Natural killer cell (primary cell): ENCODE measurements around the gene GPX7. TPM values are rescaled to one million over a fixed set of nuclear protein-coding genes. Genes with fewer than 3 reads are reported as not detected.

Experiments
- ATAC-seq, 3 donors: fragments of 150-1000 bp in 2 of 3; fragments of 200-7000 bp in 1 of 3; cut with Tn5 transposase; 1 replicate in 1 of 3; 2 replicates in 2 of 3; pipeline ENCODE4 v1.10.0; 2021; ENCODE audit warnings: mild to moderate bottlenecking in 2 of 3, moderate library complexity in 2 of 3
- DNase-seq, 2 donors: peaks; one replicate each; pipeline versions ENCODE4 v3.0.0 to v3.0.0-alpha.2; 2013 to 2021; ENCODE audit warnings: mixed read lengths in 1 of 2
- H3K27ac ChIP-seq: one replicate; pipeline ENCODE4 v1.5.1; 2013; ENCODE audit warnings: mild to moderate bottlenecking, low read length
- H3K27me3 ChIP-seq: one replicate; pipeline ENCODE4 v1.6.1; 2013; ENCODE audit warnings: low read length; ENCODE audit not compliant: control insufficient read depth, insufficient read depth
- H3K36me3 ChIP-seq: one replicate; pipeline ENCODE4 v1.6.1; 2013; ENCODE audit warnings: low read length; ENCODE audit not compliant: control insufficient read depth, insufficient read depth
- H3K4me1 ChIP-seq: one replicate; pipeline ENCODE4 v1.6.1; 2013; ENCODE audit warnings: low read length; ENCODE audit not compliant: control insufficient read depth, insufficient read depth
- H3K4me3 ChIP-seq: one replicate; pipeline ENCODE4 v1.5.1; 2013; ENCODE audit warnings: low read length
- H3K9me3 ChIP-seq: one replicate; pipeline ENCODE4 v1.6.1; 2013; ENCODE audit warnings: low read length; ENCODE audit not compliant: control insufficient read depth, insufficient read depth
- H3K27ac Mint-ChIP-seq, 2 donors: one replicate each; pipeline ENCODE4 v1.8.0; 2022; ENCODE audit warnings: mild to moderate bottlenecking in 2 of 2, mixed read lengths in 2 of 2, moderate library complexity in 1 of 2
- H3K27me3 Mint-ChIP-seq, 2 donors: one replicate each; pipeline ENCODE4 v1.8.0; 2022; ENCODE audit warnings: low read depth in 2 of 2, mixed read lengths in 2 of 2
- H3K36me3 Mint-ChIP-seq: one replicate; pipeline ENCODE4 v1.8.0; 2022; ENCODE audit warnings: mixed read lengths
- H3K4me1 Mint-ChIP-seq, 2 donors: one replicate each; pipeline ENCODE4 v1.8.0; 2022; ENCODE audit warnings: mixed read lengths in 2 of 2
- H3K4me3 Mint-ChIP-seq: one replicate; pipeline ENCODE4 v1.8.0; 2022; ENCODE audit warnings: mild to moderate bottlenecking, moderate library complexity, mixed read lengths
- H3K9me3 Mint-ChIP-seq, 2 donors: one replicate each; pipeline ENCODE4 v1.8.0; 2022; ENCODE audit warnings: mixed read lengths in 2 of 2
- WGBS: methylation state at CpG from one replicate; pipeline ENCODE4 v1.1.7; 2013; ENCODE audit warnings: missing lambda C conversion rate; ENCODE audit not compliant: insufficient coverage; 5-methylcytosine and 5-hydroxymethylcytosine counted together
- intact Hi-C: fragments of 100-400 bp; cut with micrococcal nuclease; formaldehyde crosslinking; loops from one replicate; pipeline ENCODE4 v1.14.2; 2022
- total RNA-seq, 4 donors: library from RNA; stranded (reverse); fragments of 120-200 nt in 1 of 4; gene quantifications; one replicate each; pipeline versions ENCODE4 v1.2.3 to v1.2.4, GENCODE V29; 2013 to 2022
- TF ChIP-seq, protein P1 (sequence below): fragments of 200-600 bp; IDR thresholded peaks from one replicate; pipeline ENCODE4 v1.8.0; 2022; ENCODE audit warnings: antibody characterized with exemption

Gene GPX7
- total RNA-seq, 3 donors from 2014 or later (not counting 1 experiment from before 2014, with no cell fraction given) = 9.7 to 10.6 (median 10.2) TPM

DNA sequence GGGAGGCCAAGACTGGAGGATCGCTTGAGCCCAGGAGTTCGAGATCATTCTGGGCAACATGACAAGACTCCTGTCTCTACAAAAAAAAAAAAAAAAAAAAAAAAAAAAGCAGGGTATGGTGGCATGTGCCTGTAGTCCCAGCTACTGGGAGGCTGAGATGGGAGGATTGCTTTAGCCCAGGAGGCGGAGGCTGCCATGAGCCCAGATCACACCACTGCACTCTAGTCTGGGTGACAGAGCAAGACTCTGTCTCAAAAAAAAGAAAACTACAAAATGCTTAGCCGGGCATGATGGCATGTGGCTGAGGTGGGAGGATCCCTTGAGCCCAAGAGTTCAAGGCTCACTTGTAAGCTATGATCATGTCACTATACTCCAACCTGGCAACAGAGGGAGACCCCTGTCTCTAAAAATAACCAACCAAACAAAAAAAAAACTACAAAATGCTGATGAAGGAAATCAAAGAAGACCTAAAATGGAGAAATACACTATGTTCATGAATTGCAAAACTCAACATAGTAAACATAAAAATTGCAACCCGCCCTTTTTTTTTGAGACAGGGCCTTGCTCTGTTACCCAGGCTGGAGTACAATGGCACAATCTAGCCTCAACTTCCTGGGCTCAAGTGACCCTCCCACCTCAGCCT, 51.2 kb downstream of the GPX7 start:
- Histone ChIP-seq H3K27ac (no peak overlapping the region), H3K9me3 (no peaks in the 10 kb centered on the region), H3K27me3 (no peaks in the 10 kb centered on the region), H3K36me3 (peaks cover 18% of the 10 kb centered on the region), H3K4me3 (no peak overlapping the region), H3K4me1 (no peaks in the 10 kb centered on the region)
- peaks cover 21 to 33% of the 10 kb centered on the region in 2 donors for H3K4me1 Mint-ChIP-seq
- DNase-seq (no peak), ATAC-seq (no peak)
- intact Hi-C loops = no loop called here
- H3K4me3 Mint-ChIP-seq = no peak overlapping the region
- no peaks in the 10 kb centered on the region for H3K27me3 Mint-ChIP-seq
- H3K36me3 Mint-ChIP-seq = no peaks in the 10 kb centered on the region
- H3K27ac Mint-ChIP-seq = peak overlapping the region; percentile 26 to 51
- no peaks in the 10 kb centered on the region for H3K9me3 Mint-ChIP-seq
- 100% methylated on average over 2 of the region's 5 CpGs for WGBS
- TF ChIP-seq, protein P1, sequence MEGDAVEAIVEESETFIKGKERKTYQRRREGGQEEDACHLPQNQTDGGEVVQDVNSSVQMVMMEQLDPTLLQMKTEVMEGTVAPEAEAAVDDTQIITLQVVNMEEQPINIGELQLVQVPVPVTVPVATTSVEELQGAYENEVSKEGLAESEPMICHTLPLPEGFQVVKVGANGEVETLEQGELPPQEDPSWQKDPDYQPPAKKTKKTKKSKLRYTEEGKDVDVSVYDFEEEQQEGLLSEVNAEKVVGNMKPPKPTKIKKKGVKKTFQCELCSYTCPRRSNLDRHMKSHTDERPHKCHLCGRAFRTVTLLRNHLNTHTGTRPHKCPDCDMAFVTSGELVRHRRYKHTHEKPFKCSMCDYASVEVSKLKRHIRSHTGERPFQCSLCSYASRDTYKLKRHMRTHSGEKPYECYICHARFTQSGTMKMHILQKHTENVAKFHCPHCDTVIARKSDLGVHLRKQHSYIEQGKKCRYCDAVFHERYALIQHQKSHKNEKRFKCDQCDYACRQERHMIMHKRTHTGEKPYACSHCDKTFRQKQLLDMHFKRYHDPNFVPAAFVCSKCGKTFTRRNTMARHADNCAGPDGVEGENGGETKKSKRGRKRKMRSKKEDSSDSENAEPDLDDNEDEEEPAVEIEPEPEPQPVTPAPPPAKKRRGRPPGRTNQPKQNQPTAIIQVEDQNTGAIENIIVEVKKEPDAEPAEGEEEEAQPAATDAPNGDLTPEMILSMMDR = no peak

DNA sequence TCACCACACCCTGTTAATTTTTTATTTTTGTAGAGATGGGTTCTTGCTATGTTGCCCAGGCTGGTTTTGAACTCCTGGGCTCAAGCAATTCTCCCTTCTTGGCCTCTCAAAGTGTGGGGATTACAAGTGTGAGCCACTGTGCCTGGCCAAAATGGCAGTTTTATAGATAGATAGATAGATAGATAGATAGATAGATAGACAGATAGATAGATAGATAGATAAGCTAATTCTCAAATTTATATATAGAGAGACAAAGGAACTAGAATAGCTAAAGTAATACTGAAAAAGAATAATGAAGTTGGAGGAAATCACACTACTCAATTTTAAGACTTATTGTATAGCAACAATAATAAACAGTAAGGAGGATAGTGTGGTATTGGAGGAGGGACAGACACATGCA, 51.9 kb downstream of the GPX7 start:
- DNase-seq = no peak
- no peaks in the 10 kb centered on the region for H3K27me3 ChIP-seq
- Mint-ChIP-seq H3K36me3 (no peaks in the 10 kb centered on the region), H3K9me3 (no peaks in the 10 kb centered on the region), H3K4me3 (no peak overlapping the region), H3K4me1 (peaks cover 22 to 26% of the 10 kb centered on the region in 2 donors), H3K27ac (peak overlapping the region; percentile 26 to 51), H3K27me3 (no peaks in the 10 kb centered on the region)
- H3K4me1 ChIP-seq = no peaks in the 10 kb centered on the region
- intact Hi-C loops = no loop called here
- no peaks in the 10 kb centered on the region for H3K9me3 ChIP-seq
- TF ChIP-seq, protein P1 = no peak
- ATAC-seq = no peak
- no peak overlapping the region for H3K4me3 ChIP-seq
- H3K36me3 ChIP-seq = peaks cover 18% of the 10 kb centered on the region
- H3K27ac ChIP-seq = no peak overlapping the region

DNA sequence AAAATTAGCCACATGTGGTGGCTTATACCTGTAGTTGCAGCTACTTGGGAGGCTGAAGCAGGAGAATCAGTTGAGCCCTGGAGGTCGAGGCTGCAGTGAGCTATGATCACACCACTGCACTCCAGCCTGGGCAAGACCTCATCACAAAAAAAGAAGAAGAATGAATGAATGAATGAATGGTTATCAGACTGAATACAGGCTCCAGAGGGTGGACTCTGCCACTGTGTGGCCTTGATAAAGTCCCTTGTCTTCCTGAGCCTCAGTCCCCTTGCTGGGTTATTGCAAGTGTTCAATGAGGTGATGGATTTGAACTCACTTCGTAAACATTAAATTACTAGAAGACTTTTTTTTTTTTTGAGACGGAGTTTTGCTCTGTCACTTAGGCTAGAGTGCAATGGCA, 55.5 kb downstream of the GPX7 start:
- intact Hi-C loops = no loop called here
- Mint-ChIP-seq H3K36me3 (no peaks in the 10 kb centered on the region), H3K4me3 (no peak overlapping the region)

More for the DNA sequence above, 55.5 kb downstream of the GPX7 start:
- Mint-ChIP-seq H3K9me3 (no peaks in the 10 kb centered on the region), H3K4me1 (peaks cover 22 to 30% of the 10 kb centered on the region in 2 donors), H3K27me3 (no peaks in the 10 kb centered on the region), H3K27ac (peak overlapping the region in 1 of 2 donors; percentile 41)
- DNase-seq (no peak), ATAC-seq (no peak)
- TF ChIP-seq, protein P1 = no peak
- H3K36me3 ChIP-seq = peaks cover 15% of the 10 kb centered on the region
- H3K27me3 ChIP-seq = no peaks in the 10 kb centered on the region
- H3K4me3 ChIP-seq = no peak overlapping the region
- H3K4me1 ChIP-seq = no peaks in the 10 kb centered on the region
- no peak overlapping the region for H3K27ac ChIP-seq
- 100% methylated on average over 3 of the region's 3 CpGs for WGBS
- H3K9me3 ChIP-seq = no peaks in the 10 kb centered on the region

Other genes starting within 250 kb of the GPX7 start
- gene CC2D1B, start 236.2 kb upstream of the GPX7 start, total RNA-seq = 10 to 100 TPM; 61.4 to 78.4 (median 68.8) TPM
- 1 to 10 TPM; 1.9 to 2.6 (median 2.1) TPM for gene ORC1, start 197.9 kb upstream of the GPX7 start, total RNA-seq
- 10 to 100 TPM; 73.9 to 97.2 (median 95.4) TPM for gene PRPF38A, start 197.8 kb upstream of the GPX7 start, total RNA-seq
- gene TUT4, start 49.3 kb upstream of the GPX7 start, total RNA-seq = 100 to 1,000 TPM; 124 to 156 (median 125) TPM
- gene SHISAL2A, start 30.8 kb downstream of the GPX7 start, total RNA-seq = 10 to 100 TPM; 14.0 to 31.4 (median 16.2) TPM
- gene COA7, start 96.0 kb downstream of the GPX7 start, total RNA-seq = 1 to 10 TPM; 1.8 to 4.7 (median 3.9) TPM
- 10 to 100 TPM in 2 of 3 donors, 1 to 10 TPM in 1; 7.4 to 11.8 (median 10.7) TPM for gene ZYG11B, start 124.1 kb downstream of the GPX7 start, total RNA-seq
- gene ZYG11A, start 240.4 kb downstream of the GPX7 start, total RNA-seq = under 1 TPM in 1 of 3 donors, not detected in 2; 0.58 TPM